ENCODE measurements around the gene CCDC146.

CCDC146 gene

GRCh38 chr7:77335581-77335980, 213.2 kb downstream of the CCDC146 start:
- DNase-seq = no peak

DNA sequence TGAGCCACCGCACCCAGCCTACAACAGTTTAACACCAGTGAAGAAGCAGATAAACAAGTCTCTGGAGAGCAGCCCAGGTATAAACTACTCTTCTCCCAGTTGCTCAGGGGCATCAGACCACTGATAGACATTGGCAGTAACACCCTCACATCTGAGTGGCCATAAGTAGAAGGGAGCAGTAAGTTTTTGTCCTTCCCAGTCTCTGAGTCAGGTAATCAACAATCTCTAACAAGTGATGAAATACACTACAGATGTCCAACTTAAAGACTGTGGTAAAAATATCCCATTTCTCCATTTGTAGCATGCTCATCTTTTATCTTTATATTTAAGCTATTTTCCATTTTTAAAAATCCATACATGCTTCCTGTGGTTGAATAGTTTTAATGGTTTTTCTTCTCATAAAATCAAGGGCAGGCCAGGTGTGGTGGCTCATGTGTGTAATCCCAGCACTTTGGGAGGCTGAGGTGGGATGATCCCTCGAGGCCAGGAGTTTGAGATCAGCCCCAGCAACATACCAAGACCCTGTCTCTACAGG, 215.1 kb downstream of the CCDC146 start:
- DNase-seq = no peak

GRCh38 chr7:77338260-77338659, 215.8 kb downstream of the CCDC146 start:
- no peak for DNase-seq

GRCh38 chr7:77338883-77339629, 216.6 kb downstream of the CCDC146 start:
- no peak for DNase-seq

DNA sequence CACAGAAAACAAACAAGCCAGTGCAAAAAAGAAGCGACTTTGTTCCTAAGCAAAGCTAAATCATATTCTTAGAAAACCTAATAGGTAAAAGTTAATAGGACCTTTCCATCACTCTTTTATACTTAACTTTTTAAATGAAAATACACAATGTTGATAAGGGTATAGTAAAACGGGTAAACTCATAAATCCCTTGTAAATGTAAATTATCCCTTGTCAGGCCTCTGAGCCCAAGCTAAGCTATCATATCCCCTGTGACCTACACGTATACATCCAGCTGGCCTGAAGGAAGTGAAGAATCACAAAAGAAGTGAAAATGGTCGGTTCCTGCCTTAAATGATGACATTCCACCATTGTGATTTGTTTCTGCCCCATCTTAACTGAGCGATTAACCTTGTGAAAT, 217.3 kb downstream of the CCDC146 start:
- no peak for DNase-seq
